NB4 (cell line): ENCODE results near the gene ADGRB3.

Experiments
- DNase-seq: peaks from one replicate; pipeline ENCODE4 v3.0.0; 2010; ENCODE audit warnings: low read depth
- H3K4me3 ChIP-seq: one replicate; pipeline ENCODE4 v1.5.1; 2011; ENCODE audit warnings: mild to moderate bottlenecking, low read depth, low read length, moderate library complexity
- CTCF ChIP-seq: IDR thresholded peaks from one replicate; pipeline ENCODE4 v1.5.1; 2012; ENCODE audit warnings: low read depth, low read length
- MAX ChIP-seq: IDR thresholded peaks from 2 replicates; pipeline ENCODE4 v1.6.1; 2011; ENCODE audit warnings: low read depth, low read length
- MYC ChIP-seq: IDR thresholded peaks from 2 replicates; pipeline ENCODE4 v1.6.1; 2011; ENCODE audit warnings: low read depth, low read length
- POLR2A ChIP-seq: IDR thresholded peaks from 2 replicates; pipeline ENCODE4 v1.6.1; 2011; ENCODE audit warnings: mild to moderate bottlenecking; ENCODE audit not compliant: insufficient read length; ENCODE audit errors: extremely low read depth

Gene ADGRB3

GRCh38 chr6:68641172-68641571 lies 6.1 kb downstream of the ADGRB3 start:
- no peak for DNase-seq
- H3K4me3 ChIP-seq = no peak overlapping the region
- no peak for TF ChIP-seq POLR2A
- TF ChIP-seq MAX = no peak
- no peak for TF ChIP-seq CTCF
- no peak for TF ChIP-seq MYC

GRCh38 chr6:68642081-68642480 lies 7.0 kb downstream of the ADGRB3 start:
- H3K4me3 ChIP-seq = no peak overlapping the region
- DNase-seq = no peak
- TF ChIP-seq CTCF (no peak), MYC (no peak), POLR2A (no peak), MAX (no peak)

GRCh38 chr6:68642977-68643376 lies 7.9 kb downstream of the ADGRB3 start:
- no peak for TF ChIP-seq MAX
- no peak for TF ChIP-seq CTCF
- TF ChIP-seq POLR2A = no peak
- TF ChIP-seq MYC = no peak
- H3K4me3 ChIP-seq = no peak overlapping the region
- DNase-seq = no peak

GRCh38 chr6:68649669-68650068 lies 14.6 kb downstream of the ADGRB3 start:
- no peak overlapping the region for H3K4me3 ChIP-seq
- DNase-seq = no peak
- no peak for TF ChIP-seq POLR2A
- TF ChIP-seq MAX = no peak
- TF ChIP-seq MYC = no peak
- no peak for TF ChIP-seq CTCF

- no peak for DNase-seq
- no peak for TF ChIP-seq CTCF
- no peak for TF ChIP-seq POLR2A
- TF ChIP-seq MAX = no peak
- TF ChIP-seq MYC = no peak
- no peak overlapping the region for H3K4me3 ChIP-seq
Observed at GRCh38 chr6:68650142-68650541, 15.1 kb downstream of the ADGRB3 start.

- no peak overlapping the region for H3K4me3 ChIP-seq
- no peak for TF ChIP-seq POLR2A
- no peak for TF ChIP-seq CTCF
- no peak for TF ChIP-seq MYC
- no peak for TF ChIP-seq MAX
- DNase-seq = no peak
Observed at GRCh38 chr6:68651011-68651985, 16.2 kb downstream of the ADGRB3 start.
